GM13977 (cell line): ENCODE measurements around the gene PRDM16.

Source experiments
- DNase-seq: peaks from one replicate; pipeline ENCODE4 v3.0.0; 2012; ENCODE audit warnings: low spot score
- CTCF ChIP-seq: IDR thresholded peaks from 2 replicates; pipeline ENCODE4 v1.5.1; 2012; ENCODE audit warnings: mild to moderate bottlenecking, control low read depth; ENCODE audit not compliant: insufficient read depth; ENCODE audit errors: extremely low read depth, missing control alignments
- in situ Hi-C: fragments of 300-500 bp; cut with MboI; formaldehyde crosslinking; loops from one replicate; pipeline ENCODE4 v1.12.0; 2022; ENCODE audit warnings: low sequenced_read_pairs, low pct_unique_long_range_greater_than_20kb, mixed read lengths, inconsistent platforms; ENCODE audit not compliant: unreplicated experiment

PRDM16 gene

GRCh38 chr1:3472088-3472850 is 403.3 kb downstream of the PRDM16 start:
- no peak for DNase-seq
- in situ Hi-C loops: no loop called here
- no peak for TF ChIP-seq CTCF

GRCh38 chr1:3472906-3473305 is 403.9 kb downstream of the PRDM16 start:
- in situ Hi-C loops: no loop called here

GRCh38 chr1:3473381-3473844 is 404.4 kb downstream of the PRDM16 start:
- DNase-seq: no peak
- TF ChIP-seq CTCF: no peak
- in situ Hi-C loops: no loop called here

More at GRCh38 chr1:3472906-3473305, 403.9 kb downstream of the PRDM16 start:
- no peak for DNase-seq
- TF ChIP-seq CTCF: no peak

- DNase-seq: no peak
- in situ Hi-C loops: no loop called here
- TF ChIP-seq CTCF: no peak
Observed at GRCh38 chr1:3474016-3474415, 405.0 kb downstream of the PRDM16 start.

GRCh38 chr1:3474421-3474820 is 405.4 kb downstream of the PRDM16 start:
- in situ Hi-C loops: no loop called here
- TF ChIP-seq CTCF: no peak
- no peak for DNase-seq

- no peak for DNase-seq
- TF ChIP-seq CTCF: no peak
- in situ Hi-C loops: no loop called here
Observed at GRCh38 chr1:3475839-3476573, 407.0 kb downstream of the PRDM16 start.
